HG02610 (cell line): ENCODE results near the gene ANXA4.
"Not testable (repeated sequence)": the region's sequence is repeated elsewhere in the genome, so short reads cannot be mapped to it uniquely, and the experiment has no call there.

Experiments
- ATAC-seq: cut with Tn5 transposase; IDR thresholded peaks from one replicate; pipeline ENCODE4 v1.9.1; 2021; ENCODE audit warnings: mild to moderate bottlenecking, moderate library complexity; ENCODE audit not compliant: unreplicated experiment

ANXA4 gene

DNA sequence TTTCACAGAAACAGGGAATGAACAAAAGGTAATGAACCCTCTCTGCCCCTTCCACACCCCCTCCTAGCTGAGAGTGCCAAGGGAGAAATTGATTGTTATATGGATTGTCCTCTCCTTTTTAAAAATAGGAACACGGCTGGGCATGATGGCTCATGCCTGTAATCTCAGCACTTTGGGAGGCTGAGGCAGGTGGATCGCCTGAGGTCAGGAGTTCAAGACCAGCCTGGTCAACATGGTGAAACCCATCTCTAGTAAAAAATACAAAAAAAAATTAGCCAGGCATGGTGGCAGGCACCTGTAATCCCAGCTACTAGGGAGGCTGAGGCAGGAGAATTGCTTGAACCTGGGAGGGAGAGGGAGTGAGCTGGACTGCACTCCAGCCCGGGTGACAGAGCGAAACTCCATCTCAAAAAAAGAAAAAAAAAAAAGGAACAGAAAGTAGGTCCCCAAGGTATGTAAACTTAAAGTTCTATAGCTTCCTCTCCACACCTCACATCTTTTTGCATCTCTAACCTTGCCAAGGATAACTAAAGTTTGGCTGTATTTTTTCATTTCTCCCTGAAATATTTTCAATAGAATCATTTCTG is 60.9 kb downstream of the ANXA4 start:
- ATAC-seq, result peak; percentile 54

DNA sequence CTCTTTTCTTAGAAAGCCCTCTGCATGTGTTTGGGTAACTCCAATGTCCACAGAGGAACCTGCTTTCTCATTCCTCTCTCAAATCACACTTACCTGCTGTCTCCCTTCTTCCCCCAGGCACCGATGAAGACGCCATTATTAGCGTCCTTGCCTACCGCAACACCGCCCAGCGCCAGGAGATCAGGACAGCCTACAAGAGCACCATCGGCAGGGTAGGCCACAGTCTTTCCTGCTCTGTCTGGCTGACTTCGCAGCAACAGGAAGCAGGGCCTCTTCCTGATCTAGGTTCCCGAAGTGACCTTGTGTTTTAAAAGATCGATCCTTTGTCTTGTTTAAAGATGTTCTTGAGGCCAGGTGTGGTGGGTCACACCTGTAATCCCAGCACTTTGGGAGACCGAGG is 62.5 kb downstream of the ANXA4 start:
- no peak for ATAC-seq

DNA sequence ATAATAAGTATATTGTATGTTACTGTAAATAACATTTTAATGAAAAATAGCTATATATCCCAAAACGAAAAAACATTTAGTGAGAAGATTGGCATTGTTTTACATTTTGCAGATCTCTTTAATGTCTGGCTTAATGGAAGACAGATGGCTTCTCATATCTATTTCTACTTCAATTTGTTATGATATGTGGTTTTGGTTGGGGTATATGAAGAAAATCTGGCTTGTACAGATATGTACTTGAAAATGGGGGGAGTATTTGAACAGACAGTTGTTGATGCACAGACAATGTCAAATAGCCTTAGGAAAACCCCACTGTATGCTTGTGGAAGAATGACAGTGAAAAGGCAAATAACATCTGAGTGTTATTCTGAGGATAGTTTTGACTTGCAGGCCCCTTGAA is 64.0 kb downstream of the ANXA4 start:
- ATAC-seq, result no peak

DNA sequence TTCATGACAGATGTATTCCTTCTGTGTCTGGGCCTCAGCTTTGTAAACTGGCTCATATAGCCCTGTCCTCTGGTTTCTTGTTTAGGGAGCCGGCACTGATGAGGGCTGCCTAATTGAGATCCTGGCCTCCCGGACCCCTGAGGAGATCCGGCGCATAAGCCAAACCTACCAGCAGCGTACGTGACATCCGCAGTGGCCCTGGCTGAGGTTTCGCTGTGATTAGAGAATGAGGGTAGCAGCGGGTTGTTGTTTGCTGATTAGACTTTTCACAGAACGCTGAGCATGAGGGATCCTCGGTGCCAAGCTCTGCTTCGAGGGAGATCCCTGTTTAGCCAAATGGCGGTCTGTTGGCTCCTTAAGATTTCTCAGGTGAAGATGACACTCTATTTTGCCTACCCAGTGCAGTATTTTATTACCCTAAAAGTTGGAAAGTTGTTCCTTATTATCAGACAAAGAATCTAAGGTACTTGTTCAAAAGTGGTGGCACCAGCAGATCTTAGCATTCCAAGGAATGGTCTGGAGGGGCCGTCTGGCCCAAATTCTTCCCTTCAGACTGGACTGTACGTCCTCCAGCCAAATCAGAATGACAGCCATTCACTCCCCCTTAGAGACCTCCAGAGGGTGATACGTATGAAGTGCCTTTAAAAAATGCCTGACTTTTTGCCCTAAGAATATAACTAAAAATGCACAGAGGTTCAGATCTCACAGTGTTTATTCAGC is 66.0 kb downstream of the ANXA4 start:
- no peak for ATAC-seq

DNA sequence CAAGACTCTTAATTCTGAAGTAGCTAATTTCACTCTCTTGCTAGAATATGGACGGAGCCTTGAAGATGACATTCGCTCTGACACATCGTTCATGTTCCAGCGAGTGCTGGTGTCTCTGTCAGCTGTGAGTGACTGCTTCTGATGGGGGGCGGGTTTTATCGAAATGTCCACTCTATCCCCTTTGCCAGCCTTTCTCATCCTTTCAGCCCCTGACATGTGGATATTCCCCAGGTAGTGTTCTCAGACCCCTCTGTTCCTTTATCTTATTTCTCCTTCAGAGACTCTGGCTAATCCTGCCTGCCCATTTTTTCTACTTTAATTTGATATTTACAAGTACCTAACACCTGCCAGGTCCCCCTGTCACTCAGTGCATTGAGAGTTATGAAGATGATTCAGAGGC is 68.6 kb downstream of the ANXA4 start:
- ATAC-seq, result no peak

DNA sequence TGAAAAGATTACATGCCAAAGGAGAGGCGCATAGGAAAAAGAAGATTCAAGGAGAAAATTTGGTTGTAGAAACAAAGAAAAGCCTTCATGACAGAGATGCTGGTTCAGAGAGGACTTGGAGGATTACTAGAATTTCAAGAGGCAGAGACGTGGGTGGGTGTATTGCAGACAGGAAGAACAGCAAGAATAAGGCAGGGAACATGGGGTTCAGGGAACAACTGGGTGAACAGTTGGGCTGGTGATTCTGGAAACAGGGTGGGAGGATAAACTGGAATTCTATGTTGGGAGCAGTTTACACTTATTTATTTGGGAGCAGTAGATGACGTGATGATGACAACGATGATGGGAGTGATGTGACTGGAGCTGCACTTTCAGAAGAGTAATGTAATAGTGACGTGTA is 69.1 kb downstream of the ANXA4 start:
- ATAC-seq, result no peak

DNA sequence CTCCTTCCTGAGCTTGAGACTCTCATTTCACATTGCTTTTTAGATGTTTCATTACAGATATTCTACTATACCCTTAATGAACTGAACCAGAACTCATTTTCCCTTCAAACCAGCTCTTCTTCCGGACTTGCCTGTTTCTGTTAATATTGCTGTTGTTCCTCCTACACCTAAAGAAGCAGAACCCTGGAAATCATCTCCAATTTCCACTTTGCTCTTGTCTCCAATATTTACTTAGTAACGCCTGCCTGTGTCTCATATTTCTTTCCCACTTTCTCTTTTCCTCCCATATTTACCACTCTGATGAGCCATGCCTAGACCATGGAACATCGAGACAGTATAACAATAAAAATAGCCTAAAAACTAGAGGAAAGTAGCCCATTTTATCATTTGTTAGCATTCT is 69.7 kb downstream of the ANXA4 start:
- no peak for ATAC-seq

DNA sequence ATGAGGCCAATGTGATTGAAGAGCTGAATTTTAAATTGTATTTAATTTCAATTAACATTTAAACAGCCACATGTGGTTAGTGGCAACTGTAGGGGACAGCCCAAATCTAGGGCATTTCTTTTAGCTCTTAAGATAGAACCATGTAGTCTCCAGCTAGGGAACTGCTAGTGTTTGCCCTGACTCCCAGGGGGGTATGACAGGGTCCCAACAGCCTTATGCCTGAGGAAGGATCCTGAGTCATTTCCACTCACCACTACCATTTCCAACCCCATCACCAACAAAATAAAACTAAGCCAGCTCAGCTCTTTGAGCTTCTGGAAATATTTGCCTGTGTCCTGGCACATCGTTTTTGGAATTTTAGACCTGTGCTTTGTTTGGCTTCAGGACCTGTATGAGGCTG is 73.8 kb downstream of the ANXA4 start:
- ATAC-seq, result no peak

DNA sequence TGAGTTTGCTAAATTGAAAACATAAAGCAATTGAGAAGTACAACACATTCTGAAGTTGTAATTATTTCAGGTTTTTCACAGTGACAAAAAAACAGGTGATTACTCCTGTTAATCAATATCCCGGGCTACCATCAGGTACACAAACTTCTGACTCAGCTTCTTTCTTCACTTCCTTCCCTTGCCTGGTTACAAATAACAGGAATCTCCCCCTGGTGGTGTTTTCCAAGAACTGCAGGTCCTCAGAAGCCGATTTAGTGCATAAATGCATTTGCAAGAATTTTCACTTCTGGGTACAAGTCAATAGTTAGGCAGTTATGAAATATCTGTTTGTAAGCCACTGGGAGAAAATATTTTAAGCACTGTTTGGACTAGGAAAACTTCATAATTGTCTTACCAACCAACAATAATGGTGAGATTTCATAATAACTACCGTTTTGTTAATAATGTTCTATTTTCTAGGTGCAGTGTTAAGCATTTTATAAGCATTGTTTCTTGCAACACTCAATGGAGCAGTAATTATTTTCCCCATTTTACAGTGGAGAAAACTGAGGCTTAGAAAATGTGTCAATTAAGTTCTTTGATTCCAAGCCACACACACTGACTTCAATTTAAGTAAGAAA is 75.1 kb downstream of the ANXA4 start:
- no peak for ATAC-seq

DNA sequence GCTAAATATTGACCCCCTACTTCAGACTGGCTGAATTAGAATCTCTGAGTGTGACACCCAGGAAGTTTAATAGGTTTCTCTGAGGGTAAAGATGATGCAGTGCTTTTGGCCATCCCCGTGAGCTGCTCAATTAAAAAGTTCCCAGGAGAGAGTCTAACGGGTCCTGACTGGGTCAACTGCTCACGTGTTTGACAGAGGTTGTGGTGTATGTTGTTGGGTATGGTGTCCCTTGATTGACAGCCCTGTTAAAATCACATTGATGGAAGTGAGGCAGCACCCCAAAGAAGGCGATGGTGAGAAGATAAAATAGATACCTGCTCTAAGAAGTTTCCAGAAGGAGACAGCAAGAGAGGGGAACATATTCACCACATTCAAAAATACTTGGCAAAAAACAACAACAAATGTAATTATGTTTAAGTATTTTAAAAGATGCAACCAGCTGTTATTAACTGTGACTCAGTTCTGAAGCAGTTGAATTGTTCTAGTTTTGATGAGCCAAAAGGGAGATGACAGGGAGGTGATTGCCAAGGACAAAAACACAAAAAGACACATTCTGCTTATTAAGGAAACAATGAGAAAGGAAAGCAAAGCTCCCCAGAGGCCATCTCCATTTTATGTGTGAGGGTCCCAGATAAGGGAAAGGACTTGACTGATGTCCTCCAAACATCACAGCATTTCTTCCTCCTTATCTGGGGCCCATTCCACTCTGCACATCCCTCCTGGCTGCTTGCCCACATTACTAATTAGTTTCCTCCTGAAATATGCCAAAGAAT is 76.0 kb downstream of the ANXA4 start:
- no peak for ATAC-seq

DNA sequence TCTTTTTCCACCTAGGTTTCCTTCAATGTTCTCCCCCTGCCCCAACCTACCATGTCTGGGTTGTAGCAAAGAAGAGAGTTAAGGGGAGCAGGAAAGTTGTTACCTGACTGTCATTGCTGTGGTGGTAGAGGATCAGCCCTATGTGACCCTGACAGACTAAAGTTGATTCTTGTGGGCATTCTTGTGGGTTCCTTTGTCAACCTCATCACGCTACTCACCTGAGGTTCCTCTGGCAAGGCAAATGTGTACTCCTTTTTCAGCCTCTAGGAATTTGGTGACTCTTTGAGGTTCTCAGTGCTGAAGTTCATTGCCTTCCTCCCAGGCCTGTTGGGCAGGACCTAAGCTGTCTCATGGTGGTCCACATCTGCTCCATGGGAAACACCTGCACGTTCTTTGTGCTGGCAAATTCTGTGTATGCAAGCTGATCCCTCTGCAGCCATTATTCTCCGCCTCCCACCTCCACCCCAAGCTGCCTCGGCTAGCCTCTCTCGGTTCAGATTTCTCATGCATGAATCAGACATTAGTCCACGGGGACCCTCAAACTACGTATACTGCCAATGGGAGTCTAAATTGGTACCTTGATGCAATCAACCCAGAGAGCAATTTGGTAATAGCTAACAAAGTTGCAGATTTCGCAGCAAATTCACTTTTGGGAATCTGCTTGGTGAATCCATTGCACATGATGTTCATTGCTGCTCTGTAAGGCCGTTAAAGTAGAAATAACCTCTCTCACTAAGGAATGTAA is 86.0 kb downstream of the ANXA4 start:
- no peak for ATAC-seq

DNA sequence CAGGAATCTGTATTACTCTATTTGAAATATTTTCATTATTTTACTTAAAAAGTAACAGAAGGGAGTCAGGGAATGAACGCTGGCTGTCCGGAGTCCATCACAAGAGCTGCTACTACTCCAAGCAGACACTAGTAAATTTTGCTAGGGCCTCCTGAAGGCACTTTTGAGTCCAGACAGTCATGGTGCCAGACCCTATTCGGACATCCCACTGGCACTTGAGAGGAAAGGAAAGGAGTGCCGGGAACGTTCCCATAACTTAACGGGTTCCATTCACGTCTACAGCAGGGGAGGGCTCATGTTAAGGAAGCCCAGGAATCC is 87.0 kb downstream of the ANXA4 start:
- no peak for ATAC-seq

DNA sequence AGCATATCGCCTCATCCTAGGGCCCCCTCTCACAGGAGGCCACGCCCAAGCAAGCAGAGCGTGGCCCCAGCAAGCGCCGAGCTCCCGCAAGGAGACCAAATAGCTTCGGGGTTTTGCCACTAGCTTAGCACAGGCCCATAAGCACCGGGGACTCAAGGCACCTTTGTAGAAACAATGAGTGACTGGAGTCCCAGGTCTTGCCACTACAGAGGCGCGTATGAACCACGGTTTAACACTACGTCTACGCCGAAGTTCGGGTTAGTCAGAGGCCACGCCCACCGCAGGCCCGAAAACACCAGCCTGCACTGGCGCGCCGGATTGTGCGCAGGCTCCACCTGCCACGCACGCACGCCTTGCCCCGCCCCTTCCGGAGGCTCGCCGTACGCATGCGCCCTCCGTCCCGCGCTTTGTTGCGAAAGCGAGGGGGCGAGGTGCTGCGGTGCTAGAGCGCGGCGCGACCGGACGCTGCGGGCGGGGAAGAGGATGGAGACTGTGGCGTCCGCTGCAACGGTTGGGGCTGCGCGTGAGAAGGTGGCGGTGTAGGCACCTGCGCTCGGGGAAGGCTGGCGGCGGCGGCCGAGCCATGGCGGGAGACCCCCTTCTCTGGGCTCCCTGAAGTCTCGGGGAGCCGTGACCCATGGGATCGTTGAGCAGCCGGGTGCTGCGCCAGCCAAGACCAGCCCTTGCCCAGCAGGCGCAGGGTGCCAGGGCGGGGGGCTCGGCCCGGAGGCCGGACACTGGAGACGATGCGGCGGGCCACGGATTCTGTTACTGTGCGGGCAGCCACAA is 87.5 kb downstream of the ANXA4 start, which contains the start of gene GMCL1:
GMCL1 (plus strand) TSS at position 405 of the 789 bp plus-strand sequence; CDS start at position 638, 233 bp downstream.
- peak; percentile 90 for ATAC-seq

DNA sequence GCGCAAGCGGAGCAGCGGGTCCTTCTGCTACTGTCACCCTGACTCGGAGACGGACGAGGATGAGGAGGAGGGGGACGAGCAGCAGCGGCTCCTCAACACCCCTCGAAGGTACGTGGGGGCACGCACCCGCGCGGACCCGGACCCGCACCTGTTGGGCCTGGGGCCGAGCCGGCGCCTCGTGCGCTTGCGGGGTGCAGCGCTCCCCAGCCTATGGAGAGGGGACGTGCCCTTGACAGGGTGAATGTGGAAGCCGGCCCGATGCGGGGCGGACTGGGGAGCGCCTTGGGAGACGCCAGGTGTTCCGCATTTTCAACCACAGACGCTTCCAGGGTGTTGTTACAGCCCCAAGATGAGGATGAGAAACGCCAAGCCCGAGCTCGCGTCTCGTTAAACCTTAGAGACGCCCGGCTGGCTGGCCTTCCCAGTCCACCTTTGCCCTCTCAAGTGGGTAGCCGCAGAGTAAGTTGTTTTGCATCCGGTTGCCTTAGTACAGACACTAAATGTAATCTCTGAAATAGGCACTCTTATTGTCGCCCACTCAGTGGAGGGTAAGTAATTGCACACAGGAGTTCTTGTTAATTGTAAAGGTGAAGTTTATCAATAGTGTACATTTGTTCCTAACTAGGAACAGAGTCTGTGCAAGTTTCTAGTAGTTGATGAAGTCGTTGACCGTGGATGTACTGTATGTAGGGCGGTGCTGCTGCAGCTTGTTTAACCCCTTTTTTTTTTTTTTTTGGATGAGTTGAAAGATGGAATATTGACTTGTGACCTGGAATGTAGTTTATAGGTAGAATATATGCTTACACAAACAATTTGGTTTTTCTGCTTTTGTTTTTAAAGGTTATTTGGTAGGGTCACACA is 88.3 kb downstream of the ANXA4 start:
- peak; percentile 19 for ATAC-seq

DNA sequence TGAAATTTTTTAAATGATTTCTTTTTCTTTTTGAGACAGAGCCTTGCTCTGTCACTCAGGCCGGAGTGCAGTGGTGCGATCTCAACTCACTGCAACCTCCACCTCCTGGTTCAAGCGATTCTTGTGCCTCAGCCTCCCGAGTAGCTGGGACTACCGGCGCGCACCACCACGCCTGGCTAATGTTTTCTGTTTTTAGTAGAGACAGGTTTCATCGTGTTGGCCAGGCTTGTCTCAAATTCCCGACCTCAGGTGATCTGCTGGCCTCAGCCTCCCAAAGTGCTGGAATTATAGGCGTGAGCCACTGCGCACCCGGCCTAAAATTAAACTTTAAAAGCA is 88.9 kb downstream of the ANXA4 start:
- ATAC-seq, result not testable (repeated sequence)

DNA sequence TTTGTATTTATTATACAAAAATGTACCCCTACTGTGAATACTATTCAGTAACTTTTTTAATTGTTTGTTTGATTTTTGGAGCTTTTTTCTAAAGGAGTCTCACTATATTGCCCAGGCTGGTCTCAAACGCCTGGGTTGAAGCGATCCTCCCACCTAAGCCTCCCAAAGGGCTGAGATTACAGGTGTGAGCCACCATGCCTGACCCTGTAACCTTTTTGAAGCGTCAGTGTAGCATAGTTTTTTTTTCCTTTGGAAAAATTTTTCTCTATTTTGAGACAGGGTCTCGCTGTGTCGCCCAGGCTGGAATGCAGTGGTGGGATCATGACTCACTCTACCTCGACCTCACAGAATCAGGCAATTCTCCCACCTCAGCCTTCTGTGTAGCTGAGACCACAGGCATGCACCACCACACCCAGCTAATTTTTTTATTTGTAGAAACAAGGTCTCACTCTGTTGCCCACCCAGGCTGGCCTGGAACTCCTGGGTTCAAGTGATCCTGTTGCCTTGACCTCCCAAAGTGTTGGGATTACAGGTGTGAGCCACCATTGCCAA is 89.5 kb downstream of the ANXA4 start:
- no peak for ATAC-seq

DNA sequence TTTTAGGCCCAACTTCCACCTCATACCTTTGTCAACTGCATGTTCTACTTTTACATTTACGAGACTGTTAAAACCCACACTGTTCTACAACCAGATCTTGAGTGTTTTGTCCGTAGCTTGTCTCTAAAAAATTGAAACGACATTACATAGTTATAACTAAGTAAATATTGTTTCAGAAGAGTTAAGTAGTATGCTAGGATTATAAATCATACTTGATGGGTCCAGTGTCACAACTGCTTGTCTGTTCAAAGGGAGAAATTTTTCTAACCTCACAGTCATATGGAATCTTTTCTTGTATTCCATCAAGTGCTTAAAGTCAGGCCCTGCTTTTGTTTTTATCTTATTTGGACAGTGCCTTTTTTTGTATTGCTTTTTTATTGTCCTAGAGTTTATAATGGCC is 91.8 kb downstream of the ANXA4 start:
- ATAC-seq, result no peak

DNA sequence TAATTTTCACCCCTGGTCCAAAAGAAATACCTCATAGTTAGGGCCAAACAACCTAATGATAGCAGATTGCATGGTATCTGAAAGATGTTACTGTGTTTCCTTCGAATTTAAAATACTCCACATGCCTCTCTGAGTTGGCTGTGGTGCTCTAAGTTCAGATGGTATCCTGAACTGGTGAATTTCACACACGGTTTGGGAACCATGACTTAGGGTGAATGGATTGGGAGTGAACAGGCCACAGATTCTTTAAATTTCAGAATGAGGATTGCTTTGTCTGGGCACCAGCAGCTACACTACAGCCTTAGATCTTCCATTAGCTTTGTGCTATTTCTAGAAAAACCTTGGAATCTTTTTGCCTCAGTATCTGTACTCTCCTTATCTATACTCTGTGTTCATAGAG is 93.7 kb downstream of the ANXA4 start:
- ATAC-seq, result no peak

DNA sequence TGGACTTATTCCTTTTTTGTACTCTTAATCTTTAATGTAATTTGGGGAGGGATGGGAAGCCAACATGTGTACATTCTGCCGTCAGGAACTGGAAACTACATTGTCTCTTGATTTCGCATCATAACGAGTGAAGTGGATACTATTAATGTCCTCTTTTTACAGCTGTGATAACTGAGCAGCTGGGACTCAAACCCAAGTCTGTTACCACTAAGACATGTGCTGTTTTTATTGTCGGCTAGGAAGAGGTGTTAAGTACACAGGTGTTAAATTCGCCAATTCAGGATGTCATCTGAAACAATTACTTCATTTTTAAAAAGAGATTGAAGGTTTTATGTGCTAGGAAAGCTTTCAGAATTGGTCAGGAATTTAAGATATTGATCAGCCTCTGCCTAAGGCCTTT is 94.4 kb downstream of the ANXA4 start:
- ATAC-seq, result no peak
